Measurements from ENCODE around the gene PDHX.

Gene PDHX

DNA sequence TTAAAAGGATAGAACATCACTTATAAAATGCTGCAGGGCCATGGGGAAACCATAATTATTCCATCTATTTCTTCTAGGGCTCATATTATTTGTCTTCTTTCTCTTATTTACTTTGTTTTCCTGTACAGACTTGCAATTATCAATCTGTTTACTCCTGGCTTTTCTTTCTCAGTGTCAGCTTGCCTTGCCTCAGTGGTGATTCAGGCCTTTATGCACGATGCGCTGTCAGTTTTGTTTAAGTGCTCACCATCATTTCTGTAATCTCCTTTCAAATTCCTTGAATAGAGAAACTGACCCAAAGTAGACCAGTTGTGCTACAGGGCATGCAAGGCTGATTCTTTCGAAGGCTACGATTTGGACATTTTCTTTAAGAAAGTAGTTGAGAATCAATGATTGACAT lies 4.7 kb downstream of the PDHX start:
- no peak for ATAC-seq
- TF ChIP-seq, protein P1, sequence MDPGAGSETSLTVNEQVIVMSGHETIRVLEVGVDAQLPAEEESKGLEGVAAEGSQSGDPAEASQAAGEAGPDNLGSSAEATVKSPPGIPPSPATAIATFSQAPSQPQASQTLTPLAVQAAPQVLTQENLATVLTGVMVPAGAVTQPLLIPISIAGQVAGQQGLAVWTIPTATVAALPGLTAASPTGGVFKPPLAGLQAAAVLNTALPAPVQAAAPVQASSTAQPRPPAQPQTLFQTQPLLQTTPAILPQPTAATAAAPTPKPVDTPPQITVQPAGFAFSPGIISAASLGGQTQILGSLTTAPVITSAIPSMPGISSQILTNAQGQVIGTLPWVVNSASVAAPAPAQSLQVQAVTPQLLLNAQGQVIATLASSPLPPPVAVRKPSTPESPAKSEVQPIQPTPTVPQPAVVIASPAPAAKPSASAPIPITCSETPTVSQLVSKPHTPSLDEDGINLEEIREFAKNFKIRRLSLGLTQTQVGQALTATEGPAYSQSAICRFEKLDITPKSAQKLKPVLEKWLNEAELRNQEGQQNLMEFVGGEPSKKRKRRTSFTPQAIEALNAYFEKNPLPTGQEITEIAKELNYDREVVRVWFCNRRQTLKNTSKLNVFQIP (CRISPR knock-in tag; IDR thresholded peaks at IDR 0.05; ENCODE audit: borderline replicate concordance, low read depth), result no peak
- TF ChIP-seq ESRRG (CRISPR knock-in tag; IDR thresholded peaks at IDR 0.05), result no peak
- TF ChIP-seq ARNTL (CRISPR knock-in tag; IDR thresholded peaks at IDR 0.05; ENCODE audit: borderline replicate concordance, low read depth), result no peak
- TF ChIP-seq ZFP30 (CRISPR knock-in tag; IDR thresholded peaks at IDR 0.05), result no peak

DNA sequence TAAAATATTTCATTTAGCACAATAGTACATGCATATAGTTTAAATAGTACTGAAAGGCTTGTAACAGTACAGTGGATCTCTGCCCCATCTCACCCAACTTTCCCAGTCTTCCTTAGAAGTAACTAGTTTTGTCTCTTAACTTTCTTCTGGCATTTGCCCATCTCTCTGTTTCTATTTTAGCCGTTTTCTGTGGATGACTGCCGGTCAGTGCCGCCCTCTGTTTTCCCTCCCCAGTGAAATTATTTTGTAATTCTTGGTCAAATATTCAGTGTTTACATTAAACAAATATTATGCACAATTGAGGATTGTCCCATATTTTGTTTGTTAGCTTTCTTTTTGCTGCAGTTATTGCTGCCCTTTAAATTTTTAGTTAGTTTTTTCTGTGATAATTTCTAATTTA lies 8.3 kb downstream of the PDHX start:
- TF ChIP-seq TSHZ2 (CRISPR knock-in tag; IDR thresholded peaks at IDR 0.05) (no peak), ARNTL (CRISPR knock-in tag; IDR thresholded peaks at IDR 0.05; ENCODE audit: borderline replicate concordance, low read depth) (no peak), TOX (CRISPR knock-in tag; IDR thresholded peaks at IDR 0.05; ENCODE audit: borderline replicate concordance) (no peak), PPARA (CRISPR knock-in tag; IDR thresholded peaks at IDR 0.05; ENCODE audit: borderline replicate concordance) (no peak), SNAI2 (CRISPR knock-in tag; IDR thresholded peaks at IDR 0.05) (no peak), OSR1 (CRISPR knock-in tag; IDR thresholded peaks at IDR 0.05) (no peak), ZNF8 (CRISPR knock-in tag; IDR thresholded peaks at IDR 0.05) (no peak), CREB5 (CRISPR knock-in tag; IDR thresholded peaks at IDR 0.05; ENCODE audit: low read depth) (no peak), ZFP30 (CRISPR knock-in tag; IDR thresholded peaks at IDR 0.05) (no peak), ISL1 (CRISPR knock-in tag; IDR thresholded peaks at IDR 0.05) (no peak), GLIS3 (CRISPR knock-in tag; IDR thresholded peaks at IDR 0.05) (no peak), ZNF70 (CRISPR knock-in tag; IDR thresholded peaks at IDR 0.05) (no peak), BACH2 (CRISPR knock-in tag; IDR thresholded peaks at IDR 0.05; ENCODE audit: borderline replicate concordance) (no peak), ZFP3 (CRISPR knock-in tag; IDR thresholded peaks at IDR 0.05) (no peak), CSDC2 (CRISPR knock-in tag; IDR thresholded peaks at IDR 0.05) (no peak), CSRNP3 (CRISPR knock-in tag; IDR thresholded peaks at IDR 0.05) (no peak), RARB (CRISPR knock-in tag; IDR thresholded peaks at IDR 0.05) (no peak)
- TF ChIP-seq, protein P2, sequence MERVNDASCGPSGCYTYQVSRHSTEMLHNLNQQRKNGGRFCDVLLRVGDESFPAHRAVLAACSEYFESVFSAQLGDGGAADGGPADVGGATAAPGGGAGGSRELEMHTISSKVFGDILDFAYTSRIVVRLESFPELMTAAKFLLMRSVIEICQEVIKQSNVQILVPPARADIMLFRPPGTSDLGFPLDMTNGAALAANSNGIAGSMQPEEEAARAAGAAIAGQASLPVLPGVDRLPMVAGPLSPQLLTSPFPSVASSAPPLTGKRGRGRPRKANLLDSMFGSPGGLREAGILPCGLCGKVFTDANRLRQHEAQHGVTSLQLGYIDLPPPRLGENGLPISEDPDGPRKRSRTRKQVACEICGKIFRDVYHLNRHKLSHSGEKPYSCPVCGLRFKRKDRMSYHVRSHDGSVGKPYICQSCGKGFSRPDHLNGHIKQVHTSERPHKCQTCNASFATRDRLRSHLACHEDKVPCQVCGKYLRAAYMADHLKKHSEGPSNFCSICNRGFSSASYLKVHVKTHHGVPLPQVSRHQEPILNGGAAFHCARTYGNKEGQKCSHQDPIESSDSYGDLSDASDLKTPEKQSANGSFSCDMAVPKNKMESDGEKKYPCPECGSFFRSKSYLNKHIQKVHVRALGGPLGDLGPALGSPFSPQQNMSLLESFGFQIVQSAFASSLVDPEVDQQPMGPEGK (CRISPR knock-in tag; IDR thresholded peaks at IDR 0.05; ENCODE audit: borderline replicate concordance), result no peak
- TF ChIP-seq, protein P1 (CRISPR knock-in tag; IDR thresholded peaks at IDR 0.05; ENCODE audit: borderline replicate concordance, low read depth), result no peak
- no peak for ATAC-seq
